ENCODE measurements around the gene AMPD3. TPM values are rescaled to one million over a fixed set of nuclear protein-coding genes. Genes with fewer than 3 reads are reported as not detected.

AMPD3 gene
- total RNA-seq, 3 donors from 2014 or later, result 6.2 to 6.6 (median 6.4) TPM

DNA sequence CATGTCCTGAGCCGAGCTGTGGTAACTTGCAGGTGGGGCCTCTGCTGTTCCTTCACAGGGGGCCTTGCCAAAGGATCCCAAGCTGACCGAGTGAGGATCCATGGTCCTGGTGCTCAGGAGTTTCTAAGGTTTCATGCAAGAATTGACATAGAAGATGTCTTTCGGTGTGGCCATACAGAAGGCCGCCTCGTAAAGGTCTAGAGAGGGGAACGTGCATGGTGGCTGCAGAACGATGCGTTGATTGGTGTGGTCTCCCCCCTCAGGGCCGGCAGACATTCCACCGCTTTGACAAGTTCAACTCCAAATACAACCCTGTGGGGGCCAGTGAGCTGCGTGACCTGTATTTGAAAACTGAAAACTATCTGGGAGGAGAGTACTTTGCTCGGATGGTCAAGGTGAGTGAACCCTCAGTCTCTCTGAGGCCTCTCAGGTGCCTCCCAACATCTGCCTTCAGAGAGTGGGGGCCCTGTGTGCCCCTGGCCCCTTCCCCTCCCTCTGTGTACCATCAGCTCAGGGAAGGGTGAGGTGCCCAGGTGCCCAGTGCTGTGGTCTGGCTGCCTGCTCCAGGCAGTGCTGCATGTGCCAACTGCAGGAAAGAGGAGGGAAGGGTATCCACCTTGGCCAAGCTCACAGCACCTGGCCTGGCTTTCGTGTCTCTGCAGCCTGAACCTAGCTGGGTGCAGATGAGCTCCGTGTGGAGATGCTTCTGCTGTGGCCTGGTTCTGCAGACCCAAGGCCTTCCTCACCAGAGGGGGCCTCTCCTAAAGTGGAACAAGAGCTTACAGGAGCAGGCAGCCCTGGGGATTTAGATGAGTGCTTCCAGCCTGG lies 39.8 kb downstream of the AMPD3 start:
- H3K27ac ChIP-seq, result no peak overlapping the region
- no peak overlapping the region for H3K4me3 ChIP-seq
- no peaks in the 10 kb centered on the region for H3K36me3 ChIP-seq
- no peaks in the 10 kb centered on the region for H3K4me1 ChIP-seq
- no peaks in the 10 kb centered on the region for H3K9me3 ChIP-seq
- no peaks in the 10 kb centered on the region for H3K27me3 ChIP-seq
- DNase-seq (ENCODE audit: low spot score in 2 of 2), result peak in 1 of 2 donors; percentile 36
- no peak for TF ChIP-seq POLR2A (IDR thresholded peaks at IDR 0.05)
- no peak for TF ChIP-seq POLR2AphosphoS5 (IDR thresholded peaks at IDR 0.05)
- TF ChIP-seq, protein P1, sequence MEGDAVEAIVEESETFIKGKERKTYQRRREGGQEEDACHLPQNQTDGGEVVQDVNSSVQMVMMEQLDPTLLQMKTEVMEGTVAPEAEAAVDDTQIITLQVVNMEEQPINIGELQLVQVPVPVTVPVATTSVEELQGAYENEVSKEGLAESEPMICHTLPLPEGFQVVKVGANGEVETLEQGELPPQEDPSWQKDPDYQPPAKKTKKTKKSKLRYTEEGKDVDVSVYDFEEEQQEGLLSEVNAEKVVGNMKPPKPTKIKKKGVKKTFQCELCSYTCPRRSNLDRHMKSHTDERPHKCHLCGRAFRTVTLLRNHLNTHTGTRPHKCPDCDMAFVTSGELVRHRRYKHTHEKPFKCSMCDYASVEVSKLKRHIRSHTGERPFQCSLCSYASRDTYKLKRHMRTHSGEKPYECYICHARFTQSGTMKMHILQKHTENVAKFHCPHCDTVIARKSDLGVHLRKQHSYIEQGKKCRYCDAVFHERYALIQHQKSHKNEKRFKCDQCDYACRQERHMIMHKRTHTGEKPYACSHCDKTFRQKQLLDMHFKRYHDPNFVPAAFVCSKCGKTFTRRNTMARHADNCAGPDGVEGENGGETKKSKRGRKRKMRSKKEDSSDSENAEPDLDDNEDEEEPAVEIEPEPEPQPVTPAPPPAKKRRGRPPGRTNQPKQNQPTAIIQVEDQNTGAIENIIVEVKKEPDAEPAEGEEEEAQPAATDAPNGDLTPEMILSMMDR (IDR thresholded peaks at IDR 0.05), result no peak
- intact Hi-C loops (cut with DNase I; ENCODE audit: low total_unique reads), result loop anchor here (2.0 kb wide), 1 partner anchor 40 kb away; the partner anchor contains the start of gene AMPD3

- Histone ChIP-seq H3K27ac (no peak overlapping the region), H3K4me3 (no peak overlapping the region), H3K27me3 (no peaks in the 10 kb centered on the region), H3K9me3 (no peaks in the 10 kb centered on the region), H3K4me1 (no peaks in the 10 kb centered on the region), H3K36me3 (no peaks in the 10 kb centered on the region)
- peak in 1 of 2 donors; percentile 41 for DNase-seq (ENCODE audit: low spot score in 2 of 2)
- intact Hi-C loops (cut with DNase I; ENCODE audit: low total_unique reads), result loop anchor here (2.0 kb wide), 1 partner anchor 41 kb away; the partner anchor contains the start of gene AMPD3
- TF ChIP-seq POLR2A (IDR thresholded peaks at IDR 0.05), result no peak
Measured at GRCh38 chr11:10495464-10495786, 40.4 kb downstream of the AMPD3 start.

GRCh38 chr11:10496296-10496936 lies 41.4 kb downstream of the AMPD3 start:
- no peaks in the 10 kb centered on the region for H3K9me3 ChIP-seq
- H3K36me3 ChIP-seq, result no peaks in the 10 kb centered on the region
- H3K27ac ChIP-seq, result no peak overlapping the region
- H3K27me3 ChIP-seq, result no peaks in the 10 kb centered on the region
- peak in 1 of 2 donors; percentile 17 for DNase-seq (ENCODE audit: low spot score in 2 of 2)
- intact Hi-C loops (cut with DNase I; ENCODE audit: low total_unique reads), result no loop called here
- no peaks in the 10 kb centered on the region for H3K4me1 ChIP-seq
- H3K4me3 ChIP-seq, result no peak overlapping the region
- TF ChIP-seq, protein P1 (IDR thresholded peaks at IDR 0.05), result no peak
- TF ChIP-seq POLR2A (IDR thresholded peaks at IDR 0.05) (no peak), POLR2AphosphoS5 (IDR thresholded peaks at IDR 0.05) (no peak)

GRCh38 chr11:10497371-10498021 lies 42.4 kb downstream of the AMPD3 start:
- DNase-seq (ENCODE audit: low spot score in 2 of 2), result peak in 1 of 2 donors; percentile 27
- no peak overlapping the region for H3K4me3 ChIP-seq
- H3K27ac ChIP-seq, result no peak overlapping the region
- no peak for TF ChIP-seq POLR2A (IDR thresholded peaks at IDR 0.05)
- TF ChIP-seq POLR2AphosphoS5 (IDR thresholded peaks at IDR 0.05), result no peak
- TF ChIP-seq, protein P1 (IDR thresholded peaks at IDR 0.05), result no peak
- H3K27me3 ChIP-seq, result no peaks in the 10 kb centered on the region
- no peaks in the 10 kb centered on the region for H3K9me3 ChIP-seq
- no peaks in the 10 kb centered on the region for H3K36me3 ChIP-seq
- intact Hi-C loops (cut with DNase I; ENCODE audit: low total_unique reads), result no loop called here
- H3K4me1 ChIP-seq, result no peaks in the 10 kb centered on the region

GRCh38 chr11:10498022-10498400 lies 42.9 kb downstream of the AMPD3 start:
- Histone ChIP-seq H3K27ac (no peak overlapping the region), H3K4me3 (no peak overlapping the region), H3K4me1 (no peaks in the 10 kb centered on the region), H3K27me3 (no peaks in the 10 kb centered on the region), H3K36me3 (no peaks in the 10 kb centered on the region), H3K9me3 (no peaks in the 10 kb centered on the region)
- intact Hi-C loops (cut with DNase I; ENCODE audit: low total_unique reads), result no loop called here
- TF ChIP-seq, protein P1 (IDR thresholded peaks at IDR 0.05), result no peak
- TF ChIP-seq POLR2A (IDR thresholded peaks at IDR 0.05) (no peak), POLR2AphosphoS5 (IDR thresholded peaks at IDR 0.05) (no peak)
- DNase-seq (ENCODE audit: low spot score in 2 of 2), result no peak
